Activated naive CD8-positive, alpha-beta T cell treated with anti-CD3 and anti-CD28 coated beads, Interleukin-2, amount 10 ng/mL, durations not matched to agents 7 days and 5 days (primary cell): Measurements from ENCODE around the gene USP47. TPM values are rescaled to one million over a fixed set of nuclear protein-coding genes. Genes with fewer than 3 reads are reported as not detected.
"Not testable (repeated sequence)": the region's sequence is repeated elsewhere in the genome, so short reads cannot be mapped to it uniquely, and the experiment has no call there.

Source experiments
- ATAC-seq: fragments of 150-1000 bp; cut with Tn5 transposase; one replicate; pipeline ENCODE4 v1.10.0; 2021; ENCODE audit warnings: low read depth, moderate library complexity
- POLR2A ChIA-PET: fragments of 350-600 bp; sonication (Branson Sonifier 250); formaldehyde crosslinking; loops from one replicate; lab custom pipeline; 2021; ENCODE audit warnings: antibody characterized with exemption; lab: Charles Lee
- DNase-seq: peaks from one replicate; pipeline ENCODE4 v3.0.0; 2021
- H3K27ac Mint-ChIP-seq: one replicate; pipeline ENCODE4 v1.8.0; 2022; ENCODE audit warnings: mild to moderate bottlenecking, mixed read lengths
- H3K27me3 Mint-ChIP-seq: one replicate; pipeline ENCODE4 v1.8.0; 2022; ENCODE audit warnings: mild to moderate bottlenecking, moderate library complexity, mixed read lengths
- H3K36me3 Mint-ChIP-seq: one replicate; pipeline ENCODE4 v1.8.0; 2021; ENCODE audit warnings: mild to moderate bottlenecking, mixed read lengths
- H3K4me1 Mint-ChIP-seq: one replicate; pipeline ENCODE4 v1.8.0; 2021; ENCODE audit warnings: mixed read lengths
- H3K4me3 Mint-ChIP-seq: one replicate; pipeline ENCODE4 v1.8.0; 2022; ENCODE audit warnings: mild to moderate bottlenecking, moderate library complexity, mixed read lengths
- H3K9me3 Mint-ChIP-seq: one replicate; pipeline ENCODE4 v1.8.0; 2021; ENCODE audit warnings: mixed read lengths
- total RNA-seq, 2 experiments: library from RNA; stranded (reverse); gene quantifications; one replicate each; pipeline ENCODE4 v1.2.3, GENCODE V29; 2021

USP47 gene
- total RNA-seq, 2 experiments from 2014 or later, result 43.7 to 46.0 TPM

- no peaks in the 10 kb centered on the region for H3K9me3 Mint-ChIP-seq
- no peak for DNase-seq
- peaks cover 6% of the 10 kb centered on the region for H3K27me3 Mint-ChIP-seq
- no peaks in the 10 kb centered on the region for H3K36me3 Mint-ChIP-seq
- peaks cover 2% of the 10 kb centered on the region for H3K4me1 Mint-ChIP-seq
- ATAC-seq, result no peak
- H3K4me3 Mint-ChIP-seq, result no peak overlapping the region
- POLR2A ChIA-PET, result no interaction called here
- H3K27ac Mint-ChIP-seq, result no peak overlapping the region
Observed at GRCh38 chr11:11814614-11815452, 26.9 kb upstream of the USP47 start.

- Mint-ChIP-seq H3K4me3 (no peak overlapping the region), H3K27me3 (peaks cover 8% of the 10 kb centered on the region), H3K4me1 (peaks cover 2% of the 10 kb centered on the region), H3K27ac (no peak overlapping the region), H3K36me3 (no peaks in the 10 kb centered on the region), H3K9me3 (no peaks in the 10 kb centered on the region)
- POLR2A ChIA-PET, result no interaction called here
- ATAC-seq (no peak), DNase-seq (no peak)
Observed at GRCh38 chr11:11816511-11817314, 25.1 kb upstream of the USP47 start.

- H3K4me1 Mint-ChIP-seq, result peaks cover 2% of the 10 kb centered on the region
- ATAC-seq (no peak), DNase-seq (no peak)
- no peaks in the 10 kb centered on the region for H3K9me3 Mint-ChIP-seq
- no peak overlapping the region for H3K4me3 Mint-ChIP-seq
- no peaks in the 10 kb centered on the region for H3K36me3 Mint-ChIP-seq
- H3K27me3 Mint-ChIP-seq, result peaks cover 6% of the 10 kb centered on the region
- no peak overlapping the region for H3K27ac Mint-ChIP-seq
- POLR2A ChIA-PET, result interaction anchor here (0.6 kb wide), 1 partner anchor 1026 kb away, joined by 5 read pairs; no protein-coding TSS in a partner anchor
Observed at GRCh38 chr11:11817957-11818356, 23.8 kb upstream of the USP47 start.

GRCh38 chr11:11818529-11819121 lies 23.1 kb upstream of the USP47 start:
- no peaks in the 10 kb centered on the region for H3K9me3 Mint-ChIP-seq
- H3K27me3 Mint-ChIP-seq, result peaks cover 6% of the 10 kb centered on the region
- H3K4me3 Mint-ChIP-seq, result no peak overlapping the region
- DNase-seq (no peak), ATAC-seq (no peak)
- H3K4me1 Mint-ChIP-seq, result peaks cover 2% of the 10 kb centered on the region
- H3K36me3 Mint-ChIP-seq, result no peaks in the 10 kb centered on the region
- POLR2A ChIA-PET, result no interaction called here
- H3K27ac Mint-ChIP-seq, result no peak overlapping the region

GRCh38 chr11:11821899-11822298 lies 19.9 kb upstream of the USP47 start:
- no peaks in the 10 kb centered on the region for H3K36me3 Mint-ChIP-seq
- ATAC-seq, result no peak
- no peaks in the 10 kb centered on the region for H3K9me3 Mint-ChIP-seq
- POLR2A ChIA-PET, result no interaction called here
- H3K27ac Mint-ChIP-seq, result no peak overlapping the region
- peaks cover 6% of the 10 kb centered on the region for H3K27me3 Mint-ChIP-seq
- DNase-seq, result no peak
- H3K4me3 Mint-ChIP-seq, result no peak overlapping the region
- H3K4me1 Mint-ChIP-seq, result no peaks in the 10 kb centered on the region

GRCh38 chr11:11822946-11823345 lies 18.8 kb upstream of the USP47 start:
- DNase-seq (no peak), ATAC-seq (no peak)
- H3K9me3 Mint-ChIP-seq, result no peaks in the 10 kb centered on the region
- POLR2A ChIA-PET, result no interaction called here
- H3K36me3 Mint-ChIP-seq, result no peaks in the 10 kb centered on the region
- no peak overlapping the region for H3K4me3 Mint-ChIP-seq
- no peak overlapping the region for H3K27ac Mint-ChIP-seq
- H3K4me1 Mint-ChIP-seq, result no peaks in the 10 kb centered on the region
- peaks cover 6% of the 10 kb centered on the region for H3K27me3 Mint-ChIP-seq

GRCh38 chr11:11826260-11826659 lies 15.5 kb upstream of the USP47 start:
- Mint-ChIP-seq H3K36me3 (no peaks in the 10 kb centered on the region), H3K27ac (no peak overlapping the region), H3K27me3 (peaks cover 6% of the 10 kb centered on the region), H3K4me3 (no peak overlapping the region), H3K9me3 (peaks cover 1% of the 10 kb centered on the region), H3K4me1 (no peaks in the 10 kb centered on the region)
- DNase-seq (no peak), ATAC-seq (no peak)
- POLR2A ChIA-PET, result no interaction called here

GRCh38 chr11:11827272-11827671 lies 14.5 kb upstream of the USP47 start:
- no peak overlapping the region for H3K27ac Mint-ChIP-seq
- H3K9me3 Mint-ChIP-seq, result peaks cover 1% of the 10 kb centered on the region
- DNase-seq, result no peak
- H3K36me3 Mint-ChIP-seq, result no peaks in the 10 kb centered on the region
- no peaks in the 10 kb centered on the region for H3K4me1 Mint-ChIP-seq
- no peak for ATAC-seq
- peaks cover 6% of the 10 kb centered on the region for H3K27me3 Mint-ChIP-seq
- POLR2A ChIA-PET, result no interaction called here
- H3K4me3 Mint-ChIP-seq, result no peak overlapping the region

GRCh38 chr11:11831406-11831805 lies 10.4 kb upstream of the USP47 start:
- H3K4me3 Mint-ChIP-seq, H3K9me3 Mint-ChIP-seq, POLR2A ChIA-PET, DNase-seq, ATAC-seq, H3K27ac Mint-ChIP-seq, H3K27me3 Mint-ChIP-seq, H3K4me1 Mint-ChIP-seq, H3K36me3 Mint-ChIP-seq: not testable (repeated sequence)

- DNase-seq (no peak), ATAC-seq (no peak)
- H3K9me3 Mint-ChIP-seq, result no peaks in the 10 kb centered on the region
- no peak overlapping the region for H3K4me3 Mint-ChIP-seq
- H3K36me3 Mint-ChIP-seq, result no peaks in the 10 kb centered on the region
- peaks cover 4% of the 10 kb centered on the region for H3K27me3 Mint-ChIP-seq
- POLR2A ChIA-PET, result no interaction called here
- no peak overlapping the region for H3K27ac Mint-ChIP-seq
- peaks cover 2% of the 10 kb centered on the region for H3K4me1 Mint-ChIP-seq
Observed at GRCh38 chr11:11836676-11837231, 5.0 kb upstream of the USP47 start.

- Mint-ChIP-seq H3K27ac (no peak overlapping the region), H3K4me3 (no peak overlapping the region), H3K4me1 (peaks cover 4% of the 10 kb centered on the region), H3K27me3 (peaks cover 4% of the 10 kb centered on the region), H3K9me3 (no peaks in the 10 kb centered on the region), H3K36me3 (no peaks in the 10 kb centered on the region)
- DNase-seq, result no peak
- ATAC-seq, result no peak
- POLR2A ChIA-PET, result no interaction called here
Observed at GRCh38 chr11:11839718-11840117, 2.1 kb upstream of the USP47 start.

- ATAC-seq, result no peak
- no peak overlapping the region for H3K4me3 Mint-ChIP-seq
- DNase-seq, result no peak
- H3K36me3 Mint-ChIP-seq, result no peaks in the 10 kb centered on the region
- H3K27ac Mint-ChIP-seq, result no peak overlapping the region
- POLR2A ChIA-PET, result interaction anchor here (0.7 to 3.4 kb wide), 8 partner anchors 8 to 1033 kb away, joined by 3 to 23 read pairs (median 6); partner anchors contain the start of genes EIF4G2 and ZBED5
- H3K9me3 Mint-ChIP-seq, result no peaks in the 10 kb centered on the region
- peaks cover 3% of the 10 kb centered on the region for H3K27me3 Mint-ChIP-seq
- peaks cover 19% of the 10 kb centered on the region for H3K4me1 Mint-ChIP-seq
Observed at GRCh38 chr11:11841116-11841722, 553 bp upstream of the USP47 start.
